Activated T-cell treated with anti-CD3 and anti-CD28 coated beads, Interleukin-2, amount 50 U/mL, for 72 hours (primary cell): ENCODE data around the gene HCLS1. TPM values are rescaled to one million over a fixed set of nuclear protein-coding genes. Genes with fewer than 3 reads are reported as not detected.

Source experiments
- ATAC-seq, 2 donors: fragments of 150-1000 bp; cut with Tn5 transposase; replicated peaks in 1 of 2; 2 replicates each; pipeline ENCODE4 v1.10.0; 2021; ENCODE audit warnings: moderate library complexity in 2 of 2, mild to moderate bottlenecking in 1 of 2
- DNase-seq, 2 donors: peaks; one replicate each; pipeline ENCODE4 v3.0.0; 2021 to 2022; ENCODE audit warnings: mixed read lengths in 1 of 2
- H3K27ac Mint-ChIP-seq: one replicate; pipeline ENCODE4 v1.8.0; 2022; ENCODE audit warnings: mild to moderate bottlenecking, moderate library complexity, mixed read lengths
- H3K27me3 Mint-ChIP-seq: one replicate; pipeline ENCODE4 v1.8.0; 2022; ENCODE audit warnings: low read depth, mixed read lengths
- H3K36me3 Mint-ChIP-seq, 2 donors: one replicate each; pipeline ENCODE4 v1.8.0; 2022; ENCODE audit warnings: mixed read lengths in 2 of 2, mild to moderate bottlenecking in 1 of 2; ENCODE audit not compliant: insufficient read depth in 2 of 2
- H3K4me1 Mint-ChIP-seq: one replicate; pipeline ENCODE4 v1.8.0; 2022; ENCODE audit warnings: low read depth, mixed read lengths
- H3K4me3 Mint-ChIP-seq, 2 donors: one replicate each; pipeline ENCODE4 v1.8.0; 2022; ENCODE audit warnings: mild to moderate bottlenecking in 2 of 2, mixed read lengths in 2 of 2, moderate library complexity in 2 of 2
- H3K9me3 Mint-ChIP-seq, 2 donors: one replicate each; pipeline ENCODE4 v1.8.0; 2022; ENCODE audit warnings: mixed read lengths in 2 of 2
- total RNA-seq, 2 donors: library from RNA; stranded (reverse); gene quantifications; one replicate each; pipeline ENCODE4 v1.2.3, GENCODE V29; 2022

Gene HCLS1
- total RNA-seq, 2 donors from 2014 or later, result 236 to 259 TPM

GRCh38 chr3:121648219-121648958 is 12.3 kb downstream of the HCLS1 start:
- H3K36me3 Mint-ChIP-seq, result peaks cover 4 to 21% of the 10 kb centered on the region in 2 donors
- H3K4me1 Mint-ChIP-seq, result peaks cover 33% of the 10 kb centered on the region

GRCh38 chr3:121645054-121645453 is 15.6 kb downstream of the HCLS1 start:
- H3K4me3 Mint-ChIP-seq, result no peak overlapping the region
- DNase-seq (no peak), ATAC-seq (peak; percentile 35 to 70)
- no peak overlapping the region for H3K27ac Mint-ChIP-seq
- no peaks in the 10 kb centered on the region for H3K27me3 Mint-ChIP-seq
- peaks cover 23% of the 10 kb centered on the region for H3K4me1 Mint-ChIP-seq
- H3K9me3 Mint-ChIP-seq, result no peaks in the 10 kb centered on the region
- H3K36me3 Mint-ChIP-seq, result peaks cover 11 to 30% of the 10 kb centered on the region in 2 donors

More at GRCh38 chr3:121648219-121648958, 12.3 kb downstream of the HCLS1 start:
- DNase-seq (no peak), ATAC-seq (no peak)
- Mint-ChIP-seq H3K4me3 (no peak overlapping the region), H3K9me3 (no peaks in the 10 kb centered on the region), H3K27ac (no peak overlapping the region), H3K27me3 (no peaks in the 10 kb centered on the region)

GRCh38 chr3:121642601-121643314 is 17.9 kb downstream of the HCLS1 start:
- Mint-ChIP-seq H3K4me3 (no peak overlapping the region), H3K4me1 (peaks cover 28% of the 10 kb centered on the region), H3K9me3 (no peaks in the 10 kb centered on the region), H3K27me3 (no peaks in the 10 kb centered on the region), H3K36me3 (peaks cover 12 to 47% of the 10 kb centered on the region in 2 donors), H3K27ac (peak overlapping the region; percentile 71)
- ATAC-seq, result no peak
- DNase-seq, result no peak

GRCh38 chr3:121641127-121641526 is 19.6 kb downstream of the HCLS1 start:
- peaks cover 14 to 58% of the 10 kb centered on the region in 2 donors for H3K36me3 Mint-ChIP-seq
- DNase-seq (no peak), ATAC-seq (no peak)
- H3K27ac Mint-ChIP-seq, result peak overlapping the region; percentile 100
- H3K4me3 Mint-ChIP-seq, result peak overlapping the region; percentile 24 to 67
- no peaks in the 10 kb centered on the region for H3K9me3 Mint-ChIP-seq
- H3K4me1 Mint-ChIP-seq, result peaks cover 32% of the 10 kb centered on the region
- no peaks in the 10 kb centered on the region for H3K27me3 Mint-ChIP-seq

- peak overlapping the region; percentile 54 for H3K27ac Mint-ChIP-seq
These were observed 22.8 kb downstream of the HCLS1 start for GRCh38 chr3:121637922-121638321.

GRCh38 chr3:121630355-121630754 is 30.3 kb downstream of the HCLS1 start:
- peaks cover 4% of the 10 kb centered on the region for H3K4me1 Mint-ChIP-seq
- H3K9me3 Mint-ChIP-seq, result no peaks in the 10 kb centered on the region
- H3K4me3 Mint-ChIP-seq, result no peak overlapping the region
- no peak for DNase-seq
- peaks cover 18 to 32% of the 10 kb centered on the region in 2 donors for H3K36me3 Mint-ChIP-seq
- ATAC-seq, result no peak
- H3K27me3 Mint-ChIP-seq, result no peaks in the 10 kb centered on the region
- peak overlapping the region; percentile 62 for H3K27ac Mint-ChIP-seq

More at GRCh38 chr3:121637922-121638321, 22.8 kb downstream of the HCLS1 start:
- H3K4me1 Mint-ChIP-seq, result peaks cover 32% of the 10 kb centered on the region
- no peak overlapping the region for H3K4me3 Mint-ChIP-seq
- no peaks in the 10 kb centered on the region for H3K27me3 Mint-ChIP-seq
- DNase-seq, result no peak
- no peaks in the 10 kb centered on the region for H3K9me3 Mint-ChIP-seq
- ATAC-seq, result no peak
- H3K36me3 Mint-ChIP-seq, result peaks cover 22 to 67% of the 10 kb centered on the region in 2 donors

GRCh38 chr3:121629601-121630000 is 31.1 kb downstream of the HCLS1 start:
- Mint-ChIP-seq H3K4me1 (peaks cover 4% of the 10 kb centered on the region), H3K27me3 (no peaks in the 10 kb centered on the region), H3K4me3 (no peak overlapping the region), H3K27ac (no peak overlapping the region), H3K9me3 (no peaks in the 10 kb centered on the region), H3K36me3 (peaks cover 13 to 24% of the 10 kb centered on the region in 2 donors)
- ATAC-seq, result peak in 1 of 2 donors; percentile 26
- DNase-seq, result no peak

GRCh38 chr3:121627622-121628021 is 33.1 kb downstream of the HCLS1 start:
- H3K36me3 Mint-ChIP-seq, result peaks cover 11 to 18% of the 10 kb centered on the region in 2 donors
- no peak overlapping the region for H3K27ac Mint-ChIP-seq
- H3K4me3 Mint-ChIP-seq, result no peak overlapping the region
- peaks cover 4% of the 10 kb centered on the region for H3K4me1 Mint-ChIP-seq
- no peaks in the 10 kb centered on the region for H3K27me3 Mint-ChIP-seq
- ATAC-seq (no peak), DNase-seq (no peak)
- no peaks in the 10 kb centered on the region for H3K9me3 Mint-ChIP-seq

GRCh38 chr3:121627211-121627610 is 33.5 kb downstream of the HCLS1 start:
- Mint-ChIP-seq H3K4me1 (peaks cover 4% of the 10 kb centered on the region), H3K27me3 (no peaks in the 10 kb centered on the region), H3K9me3 (no peaks in the 10 kb centered on the region), H3K27ac (no peak overlapping the region), H3K36me3 (peaks cover 11 to 18% of the 10 kb centered on the region in 2 donors), H3K4me3 (no peak overlapping the region)
- DNase-seq (no peak), ATAC-seq (no peak)

- ATAC-seq (no peak), DNase-seq (no peak)
- no peak overlapping the region for H3K27ac Mint-ChIP-seq
- peaks cover 4% of the 10 kb centered on the region for H3K4me1 Mint-ChIP-seq
- H3K27me3 Mint-ChIP-seq, result no peaks in the 10 kb centered on the region
- H3K4me3 Mint-ChIP-seq, result no peak overlapping the region
- no peaks in the 10 kb centered on the region for H3K9me3 Mint-ChIP-seq
- peaks cover 9 to 18% of the 10 kb centered on the region in 2 donors for H3K36me3 Mint-ChIP-seq
These were observed 34.2 kb downstream of the HCLS1 start for GRCh38 chr3:121626495-121626894.

GRCh38 chr3:121624147-121624899 is 36.4 kb downstream of the HCLS1 start:
- Mint-ChIP-seq H3K9me3 (no peaks in the 10 kb centered on the region), H3K27me3 (no peaks in the 10 kb centered on the region), H3K4me3 (no peak overlapping the region), H3K27ac (no peak overlapping the region), H3K36me3 (peaks cover 1 to 5% of the 10 kb centered on the region in 2 donors), H3K4me1 (no peaks in the 10 kb centered on the region)
- peak in 1 of 2 donors; percentile 20 for ATAC-seq
- DNase-seq, result no peak

GRCh38 chr3:121621491-121621890 is 39.2 kb downstream of the HCLS1 start:
- no peaks in the 10 kb centered on the region for H3K4me1 Mint-ChIP-seq
- ATAC-seq, result no peak

GRCh38 chr3:121619691-121620090 is 41.0 kb downstream of the HCLS1 start:
- H3K36me3 Mint-ChIP-seq, result no peaks in the 10 kb centered on the region
- H3K27ac Mint-ChIP-seq, result no peak overlapping the region
- no peaks in the 10 kb centered on the region for H3K4me1 Mint-ChIP-seq
- H3K9me3 Mint-ChIP-seq, result no peaks in the 10 kb centered on the region
- DNase-seq (no peak), ATAC-seq (no peak)
- H3K4me3 Mint-ChIP-seq, result no peak overlapping the region
- no peaks in the 10 kb centered on the region for H3K27me3 Mint-ChIP-seq

More at GRCh38 chr3:121621491-121621890, 39.2 kb downstream of the HCLS1 start:
- no peak overlapping the region for H3K27ac Mint-ChIP-seq
- H3K36me3 Mint-ChIP-seq, result no peaks in the 10 kb centered on the region
- no peaks in the 10 kb centered on the region for H3K9me3 Mint-ChIP-seq
- DNase-seq, result no peak
- H3K4me3 Mint-ChIP-seq, result no peak overlapping the region
- no peaks in the 10 kb centered on the region for H3K27me3 Mint-ChIP-seq
